Measurements from ENCODE around the gene WDR27.

WDR27 gene

GRCh38 chr6:169648617-169649016, 53.2 kb downstream of the WDR27 start:
- H3K4me2 ChIP-seq (ENCODE audit: insufficient read depth, low read length, poor library complexity, severe bottlenecking) = no peak overlapping the region
- H2AFZ ChIP-seq (ENCODE audit: low read length) = no peak overlapping the region
- H3K27me3 ChIP-seq (ENCODE audit: control insufficient read depth in 3 of 3, insufficient read depth in 3 of 3, low read depth in 1 of 3, low read length in 3 of 3) = no peaks in the 10 kb centered on the region
- H3K9me3 ChIP-seq (replicated peaks in 1 of 2; ENCODE audit: control insufficient read depth in 2 of 2, insufficient read depth in 1 of 2, low read depth in 1 of 2, low read length in 2 of 2) = no peaks in the 10 kb centered on the region
- H3K9ac ChIP-seq (ENCODE audit: low read depth, low read length, poor library complexity) = no peak overlapping the region
- no peak for DNase-seq (ENCODE audit: low spot score)
- peaks cover 6 to 43% of the 10 kb centered on the region in 2 donors for H3K36me3 ChIP-seq (replicated peaks in 1 of 2; ENCODE audit: control insufficient read depth in 2 of 2, insufficient read depth in 2 of 2, low read length in 2 of 2)
- no peak overlapping the region for H4K8ac ChIP-seq (ENCODE audit: low read depth, low read length)
- H2BK5ac ChIP-seq (ENCODE audit: low read length) = no peak overlapping the region
- peaks cover 0 to 3% of the 10 kb centered on the region in 2 donors for H3K4me1 ChIP-seq (ENCODE audit: control insufficient read depth in 2 of 2, insufficient read depth in 1 of 2, low read depth in 1 of 2, low read length in 2 of 2)
- H2BK15ac ChIP-seq (ENCODE audit: low read length) = no peak overlapping the region
- H2AK5ac ChIP-seq (ENCODE audit: low read depth, low read length) = no peak overlapping the region
- H3K18ac ChIP-seq (ENCODE audit: low read length) = no peak overlapping the region
- WGBS, 2 donors (ENCODE audit: extremely low coverage in 2 of 2, insufficient read length in 2 of 2, insufficient replicate concordance in 1 of 2) = no CpG with 5 or more reads among the region's 9 CpGs
- no peaks in the 10 kb centered on the region for H3K79me1 ChIP-seq (ENCODE audit: low read depth, low read length)
- H4K91ac ChIP-seq (ENCODE audit: low read depth, low read length, poor library complexity) = no peak overlapping the region
- H3K23ac ChIP-seq (ENCODE audit: low read depth, low read length, poor library complexity) = no peak overlapping the region
- no peak overlapping the region for H3K14ac ChIP-seq (ENCODE audit: low read length)
- H3K4me3 ChIP-seq (ENCODE audit: low read length in 2 of 2) = no peak overlapping the region
- H3K4ac ChIP-seq (ENCODE audit: low read length) = no peak overlapping the region
- H2BK120ac ChIP-seq (ENCODE audit: low read depth, low read length) = no peak overlapping the region
- H2BK12ac ChIP-seq (ENCODE audit: low read length) = no peak overlapping the region
- H3K27ac ChIP-seq (replicated peaks; ENCODE audit: low read length) = no peak overlapping the region

GRCh38 chr6:169648092-169648491, 53.7 kb downstream of the WDR27 start:
- no peak overlapping the region for H3K4me2 ChIP-seq (ENCODE audit: insufficient read depth, low read length, poor library complexity, severe bottlenecking)
- H3K79me1 ChIP-seq (ENCODE audit: low read depth, low read length) = no peaks in the 10 kb centered on the region
- H2BK5ac ChIP-seq (ENCODE audit: low read length) = no peak overlapping the region
- H3K36me3 ChIP-seq (replicated peaks in 1 of 2; ENCODE audit: control insufficient read depth in 2 of 2, insufficient read depth in 2 of 2, low read length in 2 of 2) = peaks cover 5 to 42% of the 10 kb centered on the region in 2 donors
- DNase-seq (ENCODE audit: low spot score) = no peak
- H3K27me3 ChIP-seq (ENCODE audit: control insufficient read depth in 3 of 3, insufficient read depth in 3 of 3, low read depth in 1 of 3, low read length in 3 of 3) = no peaks in the 10 kb centered on the region
- no peak overlapping the region for H2AK5ac ChIP-seq (ENCODE audit: low read depth, low read length)
- H4K91ac ChIP-seq (ENCODE audit: low read depth, low read length, poor library complexity) = no peak overlapping the region
- no peak overlapping the region for H3K27ac ChIP-seq (replicated peaks; ENCODE audit: low read length)
- no peak overlapping the region for H3K23ac ChIP-seq (ENCODE audit: low read depth, low read length, poor library complexity)
- peak overlapping the region; percentile 27 for H3K18ac ChIP-seq (ENCODE audit: low read length)
- no peak overlapping the region for H3K9ac ChIP-seq (ENCODE audit: low read depth, low read length, poor library complexity)
- no CpG with 5 or more reads among the region's 10 CpGs for WGBS, 2 donors (ENCODE audit: extremely low coverage in 2 of 2, insufficient read length in 2 of 2, insufficient replicate concordance in 1 of 2)
- peaks cover 0 to 3% of the 10 kb centered on the region in 2 donors for H3K4me1 ChIP-seq (ENCODE audit: control insufficient read depth in 2 of 2, insufficient read depth in 1 of 2, low read depth in 1 of 2, low read length in 2 of 2)
- no peak overlapping the region for H2BK15ac ChIP-seq (ENCODE audit: low read length)
- H2AFZ ChIP-seq (ENCODE audit: low read length) = no peak overlapping the region
- no peak overlapping the region for H3K14ac ChIP-seq (ENCODE audit: low read length)
- H2BK12ac ChIP-seq (ENCODE audit: low read length) = no peak overlapping the region
- H3K9me3 ChIP-seq (replicated peaks in 1 of 2; ENCODE audit: control insufficient read depth in 2 of 2, insufficient read depth in 1 of 2, low read depth in 1 of 2, low read length in 2 of 2) = no peaks in the 10 kb centered on the region
- no peak overlapping the region for H4K8ac ChIP-seq (ENCODE audit: low read depth, low read length)
- H3K4me3 ChIP-seq (ENCODE audit: low read length in 2 of 2) = no peak overlapping the region
- no peak overlapping the region for H2BK120ac ChIP-seq (ENCODE audit: low read depth, low read length)
- no peak overlapping the region for H3K4ac ChIP-seq (ENCODE audit: low read length)

- Histone ChIP-seq H4K91ac (ENCODE audit: low read depth, low read length, poor library complexity) (no peak overlapping the region), H2AK5ac (ENCODE audit: low read depth, low read length) (no peak overlapping the region), H2BK120ac (ENCODE audit: low read depth, low read length) (no peak overlapping the region), H3K4ac (ENCODE audit: low read length) (no peak overlapping the region), H3K23ac (ENCODE audit: low read depth, low read length, poor library complexity) (no peak overlapping the region), H3K4me3 (ENCODE audit: low read length in 2 of 2) (no peak overlapping the region), H2AFZ (ENCODE audit: low read length) (no peak overlapping the region), H3K79me1 (ENCODE audit: low read depth, low read length) (no peaks in the 10 kb centered on the region), H2BK5ac (ENCODE audit: low read length) (no peak overlapping the region), H3K27me3 (ENCODE audit: control insufficient read depth in 3 of 3, insufficient read depth in 3 of 3, low read depth in 1 of 3, low read length in 3 of 3) (no peaks in the 10 kb centered on the region), H3K18ac (ENCODE audit: low read length) (no peak overlapping the region), H2BK15ac (ENCODE audit: low read length) (no peak overlapping the region), H3K14ac (ENCODE audit: low read length) (no peak overlapping the region), H3K36me3 (replicated peaks in 1 of 2; ENCODE audit: control insufficient read depth in 2 of 2, insufficient read depth in 2 of 2, low read length in 2 of 2) (peaks cover 4 to 41% of the 10 kb centered on the region in 2 donors), H3K9ac (ENCODE audit: low read depth, low read length, poor library complexity) (no peak overlapping the region), H3K9me3 (replicated peaks in 1 of 2; ENCODE audit: control insufficient read depth in 2 of 2, insufficient read depth in 1 of 2, low read depth in 1 of 2, low read length in 2 of 2) (no peaks in the 10 kb centered on the region), H4K8ac (ENCODE audit: low read depth, low read length) (no peak overlapping the region), H3K4me2 (ENCODE audit: insufficient read depth, low read length, poor library complexity, severe bottlenecking) (no peak overlapping the region), H3K4me1 (ENCODE audit: control insufficient read depth in 2 of 2, insufficient read depth in 1 of 2, low read depth in 1 of 2, low read length in 2 of 2) (peaks cover 0 to 3% of the 10 kb centered on the region in 2 donors), H3K27ac (replicated peaks; ENCODE audit: low read length) (no peak overlapping the region), H2BK12ac (ENCODE audit: low read length) (no peak overlapping the region)
- DNase-seq (ENCODE audit: low spot score) = no peak
- no CpG with 5 or more reads among the region's 13 CpGs for WGBS, 2 donors (ENCODE audit: extremely low coverage in 2 of 2, insufficient read length in 2 of 2, insufficient replicate concordance in 1 of 2)
These were observed 54.2 kb downstream of the WDR27 start for GRCh38 chr6:169647637-169648036.

- H3K79me1 ChIP-seq (ENCODE audit: low read depth, low read length) = peaks cover 3% of the 10 kb centered on the region
- no peak overlapping the region for H2BK120ac ChIP-seq (ENCODE audit: low read depth, low read length)
- H3K18ac ChIP-seq (ENCODE audit: low read length) = no peak overlapping the region
These were observed 54.8 kb downstream of the WDR27 start for GRCh38 chr6:169646906-169647567.

More at GRCh38 chr6:169646906-169647567, 54.8 kb downstream of the WDR27 start:
- H3K14ac ChIP-seq (ENCODE audit: low read length) = no peak overlapping the region
- no peak overlapping the region for H2BK5ac ChIP-seq (ENCODE audit: low read length)
- no peak overlapping the region for H4K8ac ChIP-seq (ENCODE audit: low read depth, low read length)
- peaks cover 0 to 3% of the 10 kb centered on the region in 2 donors for H3K4me1 ChIP-seq (ENCODE audit: control insufficient read depth in 2 of 2, insufficient read depth in 1 of 2, low read depth in 1 of 2, low read length in 2 of 2)
- no peak overlapping the region for H2AK5ac ChIP-seq (ENCODE audit: low read depth, low read length)
- H3K27me3 ChIP-seq (ENCODE audit: control insufficient read depth in 3 of 3, insufficient read depth in 3 of 3, low read depth in 1 of 3, low read length in 3 of 3) = no peaks in the 10 kb centered on the region
- H2BK15ac ChIP-seq (ENCODE audit: low read length) = no peak overlapping the region
- WGBS, 2 donors (ENCODE audit: extremely low coverage in 2 of 2, insufficient read length in 2 of 2, insufficient replicate concordance in 1 of 2) = no CpG with 5 or more reads among the region's 19 CpGs
- no peak overlapping the region for H3K4ac ChIP-seq (ENCODE audit: low read length)
- no peak overlapping the region for H2BK12ac ChIP-seq (ENCODE audit: low read length)
- H3K4me3 ChIP-seq (ENCODE audit: low read length in 2 of 2) = no peak overlapping the region
- H3K27ac ChIP-seq (replicated peaks; ENCODE audit: low read length) = no peak overlapping the region
- no peak for DNase-seq (ENCODE audit: low spot score)
- no peaks in the 10 kb centered on the region for H3K9me3 ChIP-seq (replicated peaks in 1 of 2; ENCODE audit: control insufficient read depth in 2 of 2, insufficient read depth in 1 of 2, low read depth in 1 of 2, low read length in 2 of 2)
- peak overlapping the region; percentile 53 for H3K9ac ChIP-seq (ENCODE audit: low read depth, low read length, poor library complexity)
- H3K23ac ChIP-seq (ENCODE audit: low read depth, low read length, poor library complexity) = no peak overlapping the region
- no peak overlapping the region for H4K91ac ChIP-seq (ENCODE audit: low read depth, low read length, poor library complexity)
- H2AFZ ChIP-seq (ENCODE audit: low read length) = no peak overlapping the region
- H3K4me2 ChIP-seq (ENCODE audit: insufficient read depth, low read length, poor library complexity, severe bottlenecking) = no peak overlapping the region
- H3K36me3 ChIP-seq (replicated peaks in 1 of 2; ENCODE audit: control insufficient read depth in 2 of 2, insufficient read depth in 2 of 2, low read length in 2 of 2) = peaks cover 4 to 36% of the 10 kb centered on the region in 2 donors
